Measurements from ENCODE around the gene AKT3.

AKT3 gene

GRCh38 chr1:243561588-243562319 is 288.3 kb downstream of the AKT3 start:
- DNase-seq (ENCODE audit: low read depth), result no peak
- no peak for TF ChIP-seq CTCF (conservative IDR thresholded peaks at IDR 0.05; ENCODE audit: low read depth, low read length)
- no peak overlapping the region for H3K4me3 ChIP-seq (ENCODE audit: low read length)

- H3K4me3 ChIP-seq (ENCODE audit: low read length), result no peak overlapping the region
- no peak for TF ChIP-seq CTCF (conservative IDR thresholded peaks at IDR 0.05; ENCODE audit: low read depth, low read length)
- no peak for DNase-seq (ENCODE audit: low read depth)
These were observed 290.4 kb downstream of the AKT3 start for GRCh38 chr1:243559575-243560162.

GRCh38 chr1:243558576-243558975 is 291.5 kb downstream of the AKT3 start:
- TF ChIP-seq CTCF (conservative IDR thresholded peaks at IDR 0.05; ENCODE audit: low read depth, low read length), result no peak
- DNase-seq (ENCODE audit: low read depth), result no peak

GRCh38 chr1:243557866-243558265 is 292.2 kb downstream of the AKT3 start:
- no peak for TF ChIP-seq CTCF (conservative IDR thresholded peaks at IDR 0.05; ENCODE audit: low read depth, low read length)
- H3K4me3 ChIP-seq (ENCODE audit: low read length), result no peak overlapping the region
- DNase-seq (ENCODE audit: low read depth), result no peak

More at GRCh38 chr1:243558576-243558975, 291.5 kb downstream of the AKT3 start:
- H3K4me3 ChIP-seq (ENCODE audit: low read length), result no peak overlapping the region

GRCh38 chr1:243554686-243555085 is 295.4 kb downstream of the AKT3 start:
- no peak overlapping the region for H3K4me3 ChIP-seq (ENCODE audit: low read length)
- TF ChIP-seq CTCF (conservative IDR thresholded peaks at IDR 0.05; ENCODE audit: low read depth, low read length), result no peak
- no peak for DNase-seq (ENCODE audit: low read depth)

- DNase-seq (ENCODE audit: low read depth), result no peak
- no peak for TF ChIP-seq CTCF (conservative IDR thresholded peaks at IDR 0.05; ENCODE audit: low read depth, low read length)
- no peak overlapping the region for H3K4me3 ChIP-seq (ENCODE audit: low read length)
These were observed 297.0 kb downstream of the AKT3 start for GRCh38 chr1:243553090-243553489.

GRCh38 chr1:243550276-243550675 is 299.8 kb downstream of the AKT3 start:
- TF ChIP-seq CTCF (conservative IDR thresholded peaks at IDR 0.05; ENCODE audit: low read depth, low read length), result no peak
- H3K4me3 ChIP-seq (ENCODE audit: low read length), result no peak overlapping the region
- no peak for DNase-seq (ENCODE audit: low read depth)
